Measurements from ENCODE around the gene MYOCD.

Gene MYOCD

DNA sequence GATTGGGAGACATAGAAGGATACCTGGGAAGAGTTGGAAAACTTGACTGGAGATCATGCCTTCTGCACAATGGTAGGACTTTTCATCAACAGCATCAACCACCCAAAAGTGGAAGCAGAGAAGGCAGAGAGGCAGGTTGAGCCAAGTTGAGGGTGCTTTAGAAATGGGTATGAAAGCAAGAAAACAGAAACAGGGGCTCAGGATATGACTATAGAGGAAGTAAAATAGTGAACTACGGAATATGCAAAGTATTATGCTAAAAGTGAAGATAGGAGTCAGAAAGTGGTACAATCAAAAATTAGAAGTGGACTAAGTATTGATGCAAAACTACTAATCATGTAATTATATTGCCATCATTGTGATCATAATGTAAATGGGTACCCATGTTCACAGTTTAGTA is 107.5 kb downstream of the MYOCD start:
- no peak for DNase-seq

DNA sequence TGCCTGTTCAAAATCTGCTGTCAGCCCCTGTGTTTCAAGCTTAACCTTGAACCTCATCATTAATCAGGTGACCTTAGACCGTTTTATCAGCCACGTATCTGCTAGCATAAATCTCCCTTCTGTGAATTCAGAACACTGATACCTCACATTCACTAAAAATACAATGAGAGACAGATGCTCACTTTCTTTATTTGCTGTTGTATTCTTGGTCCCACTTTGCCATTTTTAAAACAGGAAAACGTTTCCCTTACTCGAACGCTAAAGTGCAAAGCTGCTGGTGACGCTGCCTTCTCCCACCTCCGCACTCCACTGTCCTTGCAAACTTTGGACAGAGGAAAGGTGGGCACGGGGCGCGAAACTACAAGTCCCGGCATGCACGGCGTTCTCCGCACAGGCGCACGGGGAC is 123.4 kb downstream of the MYOCD start:
- DNase-seq, result peak; percentile 54

DNA sequence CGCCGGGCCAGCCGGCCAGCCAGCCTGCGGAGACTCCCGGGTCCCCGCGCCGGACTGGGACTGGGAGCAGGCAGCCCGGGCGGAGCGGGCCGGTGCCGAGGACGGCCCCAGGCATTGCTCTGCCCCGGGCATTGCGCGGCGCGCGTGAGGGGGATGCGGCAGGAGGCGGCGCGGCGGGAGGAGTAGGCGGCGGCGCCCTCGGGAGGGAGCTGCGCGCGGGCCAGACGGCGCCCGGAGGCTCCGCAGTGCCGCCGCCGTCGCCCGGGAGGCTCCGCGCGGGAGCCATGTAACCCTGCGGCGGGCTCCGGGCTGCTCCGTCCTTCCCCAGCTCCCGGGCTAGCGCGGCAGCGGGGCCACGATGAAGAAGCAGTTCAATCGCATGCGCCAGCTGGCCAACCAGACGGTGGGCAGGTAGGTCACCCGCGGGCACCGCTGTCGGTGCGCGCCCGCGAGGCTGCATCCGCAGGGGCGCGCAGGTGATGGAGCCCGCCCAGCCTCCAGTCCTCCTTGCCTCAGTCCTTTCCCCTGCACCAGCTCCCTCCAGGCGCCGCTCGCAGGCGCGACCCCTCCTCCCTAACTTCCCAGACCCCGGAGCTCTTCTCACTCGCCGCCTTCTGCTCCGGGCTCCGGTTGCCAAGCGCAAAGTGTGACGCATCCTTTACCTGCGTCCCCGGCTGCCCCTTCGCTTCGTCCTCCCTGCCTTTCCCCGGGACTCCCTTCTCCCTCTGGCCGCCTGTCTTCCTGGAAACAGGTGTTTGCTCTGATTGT is 124.0 kb downstream of the MYOCD start, which contains the start of gene ARHGAP44:
TSS of gene ARHGAP44 (plus strand) at position 18 of the 768 bp plus-strand sequence. CDS start at position 359, 341 bp downstream.
- peak; percentile 23 for DNase-seq

DNA sequence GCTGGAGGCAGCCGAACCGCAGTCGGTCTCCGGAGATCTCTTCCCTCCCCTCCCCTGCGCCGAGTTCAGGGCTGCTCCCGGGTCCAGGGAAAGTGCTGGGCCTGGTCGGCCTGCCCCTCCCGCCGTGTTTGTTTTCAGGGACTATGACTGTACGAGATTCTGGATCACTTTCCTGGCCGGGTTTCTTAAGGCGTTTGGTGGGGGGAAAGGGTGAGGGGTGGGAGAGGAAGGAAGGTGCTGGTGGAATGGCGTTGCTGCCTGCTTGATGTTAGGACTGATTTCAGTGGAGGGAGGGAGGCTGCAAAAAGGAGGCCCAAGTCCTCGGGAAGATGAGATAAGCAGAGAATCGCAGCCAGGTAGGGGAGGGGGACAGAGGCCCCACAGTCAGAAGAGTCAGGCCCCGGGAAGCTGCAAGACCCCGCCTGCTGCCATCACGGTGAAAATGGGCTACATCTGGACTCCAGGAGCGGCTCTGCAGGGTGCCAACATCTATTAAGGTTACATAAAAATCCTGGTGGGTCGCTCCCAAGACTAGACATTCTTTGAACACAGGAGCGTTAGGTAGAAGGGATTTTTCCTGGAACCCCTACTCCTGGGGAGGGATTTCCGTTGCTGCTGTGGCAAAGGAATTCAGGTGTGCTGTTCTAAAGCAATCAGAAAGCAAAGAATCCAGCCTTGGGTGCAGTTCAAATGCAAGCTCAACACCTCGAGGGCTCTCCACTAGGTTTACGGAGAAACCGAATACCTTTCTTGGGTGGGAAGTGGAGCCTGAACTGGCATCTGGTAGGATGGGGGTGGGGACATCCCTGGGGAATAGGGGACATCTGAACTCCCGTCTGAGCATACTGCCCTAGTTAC is 124.8 kb downstream of the MYOCD start:
- DNase-seq, result no peak

DNA sequence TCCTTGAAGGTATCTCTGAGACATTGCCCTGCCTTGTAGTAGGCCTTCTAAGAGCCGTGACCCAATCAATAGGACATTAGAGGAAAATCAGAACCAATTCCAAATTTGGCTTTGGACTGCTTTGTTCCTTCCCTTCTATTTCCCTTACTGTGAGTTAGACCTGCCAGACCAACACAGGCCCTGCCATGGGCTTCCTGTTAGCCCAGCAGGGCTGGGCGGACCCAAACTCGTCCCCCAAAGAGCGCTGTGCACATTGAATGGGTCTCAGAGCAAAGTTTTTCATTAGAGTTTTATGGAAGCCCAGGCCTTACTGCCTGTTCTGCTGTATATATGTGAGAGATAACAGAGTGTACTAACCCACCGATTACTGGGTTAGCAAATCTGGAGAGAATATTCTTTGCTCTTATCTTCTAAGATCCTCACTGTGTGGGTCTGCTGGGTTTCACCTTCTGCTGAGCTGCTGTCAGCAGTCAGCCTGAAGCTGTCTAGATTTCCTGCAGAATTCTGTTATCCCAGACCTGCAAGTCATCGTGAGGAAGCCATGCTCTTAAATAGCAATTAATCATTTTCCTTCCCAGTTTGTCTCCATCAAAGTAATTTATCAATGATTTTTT is 129.3 kb downstream of the MYOCD start:
- DNase-seq, result no peak

DNA sequence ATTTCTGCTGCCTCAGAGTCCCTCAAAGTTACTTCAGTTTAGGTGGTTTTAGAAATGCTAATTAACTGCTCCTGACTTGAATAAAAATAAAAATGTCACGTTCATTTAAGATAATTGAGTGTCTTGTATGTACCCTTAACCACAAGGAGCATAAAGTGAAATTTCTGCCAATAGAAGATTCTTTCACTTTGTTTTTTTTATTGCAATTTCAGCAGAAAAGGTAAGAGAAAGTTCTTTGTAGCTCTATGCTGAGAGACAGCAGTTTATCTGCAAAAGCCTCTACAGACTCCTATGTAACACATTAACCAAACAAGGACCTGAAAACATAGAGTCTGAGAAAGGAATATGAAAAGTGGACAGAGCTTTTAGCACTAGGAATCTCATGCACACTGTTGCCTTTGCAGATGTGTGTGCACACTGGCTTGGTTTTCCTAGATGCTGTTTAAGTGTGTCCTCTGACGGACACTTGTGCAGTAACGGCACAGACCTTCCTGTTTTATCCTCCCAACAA is 135.2 kb downstream of the MYOCD start:
- no peak for DNase-seq

DNA sequence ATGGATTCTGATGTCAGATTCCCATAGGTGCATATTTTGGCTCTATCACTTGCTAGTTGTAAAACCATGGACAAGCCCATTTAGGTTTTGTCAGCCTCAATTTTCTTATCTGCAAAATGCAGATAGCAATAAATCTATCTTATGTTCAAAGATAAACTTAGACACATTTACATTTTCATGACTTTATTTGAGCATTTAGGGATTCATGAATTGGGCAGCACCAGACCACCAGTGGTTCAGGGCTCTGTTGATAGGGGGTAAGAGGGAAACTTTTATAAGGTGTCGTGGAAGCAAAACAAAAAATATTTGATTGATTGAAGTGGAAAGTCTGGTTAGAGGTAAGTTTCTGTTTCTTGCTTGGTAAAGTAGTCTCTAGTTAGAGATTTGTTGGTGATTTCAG is 140.9 kb downstream of the MYOCD start:
- no peak for DNase-seq

DNA sequence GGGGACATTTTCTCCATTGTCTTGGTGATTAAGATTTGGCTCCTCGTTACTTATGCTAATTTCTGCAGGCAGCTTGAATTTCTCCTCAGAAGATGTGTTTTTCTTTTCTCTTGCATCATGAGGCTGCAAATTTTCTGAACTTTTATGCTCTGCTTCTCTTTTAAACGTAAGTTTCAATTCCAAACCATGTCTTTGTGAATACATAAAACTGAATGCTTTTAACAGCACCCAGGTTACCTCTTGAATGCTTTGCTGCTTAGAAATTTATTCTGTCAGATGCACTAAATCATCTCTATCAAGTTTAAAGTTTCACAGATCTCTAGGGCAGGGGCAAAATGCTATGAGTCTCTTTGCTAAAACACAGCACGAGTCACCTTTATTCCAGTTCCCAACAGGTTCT is 143.0 kb downstream of the MYOCD start:
- no peak for DNase-seq

DNA sequence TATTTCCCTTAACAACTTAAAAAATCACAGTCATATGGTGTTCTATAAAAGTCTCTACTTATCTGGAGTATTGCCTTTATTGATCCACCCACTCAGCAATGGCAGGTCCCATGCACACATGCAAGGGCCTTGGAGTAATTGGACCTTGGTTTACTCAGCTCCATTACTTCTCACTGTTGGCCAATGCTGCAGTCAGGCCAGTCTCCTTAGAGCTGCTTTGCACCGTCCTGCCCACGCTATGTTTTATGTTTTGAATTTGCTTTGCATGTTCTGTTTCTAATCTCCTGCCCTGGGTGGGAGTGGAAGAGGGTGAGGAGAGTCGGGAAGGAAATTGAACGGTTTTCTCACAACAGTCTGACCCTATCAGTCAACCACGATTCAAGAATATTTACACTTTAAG is 147.2 kb downstream of the MYOCD start:
- DNase-seq, result no peak

DNA sequence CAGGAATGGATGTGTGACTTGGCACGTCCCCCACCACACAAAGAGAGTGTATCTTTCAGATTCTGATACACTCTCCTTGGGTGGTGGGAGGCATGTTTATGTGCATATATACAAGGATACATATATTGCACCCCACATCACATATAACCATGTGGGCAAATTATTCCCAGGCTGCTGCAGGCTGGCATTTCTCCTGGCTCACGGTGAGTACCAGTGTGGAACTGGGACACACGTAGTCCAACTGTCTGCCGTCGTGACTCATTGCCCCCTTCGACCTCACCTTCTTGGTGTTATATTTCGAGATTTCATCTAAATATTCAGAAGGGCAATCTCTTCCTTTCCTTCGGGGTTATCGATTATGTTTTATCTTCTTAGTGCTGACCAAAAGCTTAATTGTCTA is 148.0 kb downstream of the MYOCD start:
- DNase-seq, result no peak

DNA sequence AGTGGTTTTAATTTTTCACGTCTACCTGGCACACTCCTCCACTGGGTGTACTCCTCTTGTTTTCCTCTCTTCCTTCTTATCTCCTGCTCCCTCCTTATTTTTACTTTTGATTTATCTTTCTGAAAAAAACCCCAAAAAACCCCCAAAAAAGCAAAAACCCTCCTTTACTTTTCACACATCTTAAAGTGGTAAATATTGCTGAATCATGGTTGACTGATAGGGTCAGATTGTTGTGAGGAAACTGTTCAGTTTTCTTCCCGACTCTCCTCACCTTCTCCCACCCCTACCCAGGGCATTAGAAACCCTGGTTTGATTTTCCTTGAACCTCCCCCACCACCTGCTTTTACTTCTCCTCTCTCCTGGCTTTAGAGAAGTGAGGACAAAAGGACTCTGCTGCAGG is 149.0 kb downstream of the MYOCD start:
- DNase-seq, result no peak

DNA sequence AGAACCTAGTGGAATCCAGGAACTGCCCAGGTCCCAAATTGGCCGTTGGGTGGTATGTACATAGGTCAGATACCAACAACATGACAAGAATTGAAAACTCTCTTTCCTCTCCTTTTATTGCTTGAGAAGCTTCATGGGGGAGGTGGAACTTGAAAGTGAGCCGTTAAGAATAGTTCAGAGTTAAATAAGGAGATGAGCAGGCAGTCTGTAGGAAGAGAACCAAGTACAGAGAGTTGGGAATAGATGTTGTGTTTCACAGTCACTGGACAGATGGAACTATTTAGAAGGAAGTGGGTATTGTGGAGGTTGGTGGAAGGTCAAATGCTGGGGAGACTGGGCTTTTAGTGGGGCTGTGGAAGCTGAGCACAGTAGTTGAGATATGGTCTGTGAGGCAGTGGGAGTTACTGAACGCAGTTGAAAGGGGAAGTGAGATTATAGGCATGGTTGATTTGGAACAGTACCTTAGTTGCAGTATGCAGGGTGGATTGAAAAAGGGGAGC is 150.0 kb downstream of the MYOCD start:
- no peak for DNase-seq

All from stimulated activated CD4-positive, alpha-beta T cell treated with anti-CD3 and anti-CD28 coated beads, Interleukin-15, amount 100 ng/mL, for 24 hours (primary cell).